GM12874 (cell line): ENCODE results near the gene ZSCAN22.

Experiments
- TF ChIP-seq, protein P1 (sequence below): IDR thresholded peaks from 2 replicates; pipeline ENCODE4 v1.5.1; 2011; ENCODE audit warnings: low read depth, mild to moderate bottlenecking, control low read depth, low read length, moderate library complexity; ENCODE audit not compliant: insufficient read depth

The ZSCAN22 gene

DNA sequence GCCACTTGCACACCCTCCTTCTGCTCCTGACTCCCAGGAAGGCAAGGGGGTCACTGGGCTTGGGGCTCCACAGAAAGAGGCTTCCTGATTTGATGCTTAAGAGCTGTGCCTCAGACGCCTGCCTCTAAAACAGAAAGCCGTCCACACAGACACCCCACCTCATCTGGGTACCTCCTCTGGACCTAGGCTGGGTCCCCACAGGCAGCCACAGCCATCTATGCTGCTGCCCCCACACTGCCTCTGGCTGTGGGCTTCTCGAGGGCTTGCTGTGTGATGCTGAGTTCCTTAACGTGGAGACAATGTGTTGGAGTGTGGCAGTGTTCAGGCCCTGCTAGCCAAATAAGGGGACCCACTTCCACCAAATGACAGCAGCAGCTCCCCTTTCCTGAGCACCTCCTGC is 8.5 kb upstream of the ZSCAN22 start:
- TF ChIP-seq, protein P1, sequence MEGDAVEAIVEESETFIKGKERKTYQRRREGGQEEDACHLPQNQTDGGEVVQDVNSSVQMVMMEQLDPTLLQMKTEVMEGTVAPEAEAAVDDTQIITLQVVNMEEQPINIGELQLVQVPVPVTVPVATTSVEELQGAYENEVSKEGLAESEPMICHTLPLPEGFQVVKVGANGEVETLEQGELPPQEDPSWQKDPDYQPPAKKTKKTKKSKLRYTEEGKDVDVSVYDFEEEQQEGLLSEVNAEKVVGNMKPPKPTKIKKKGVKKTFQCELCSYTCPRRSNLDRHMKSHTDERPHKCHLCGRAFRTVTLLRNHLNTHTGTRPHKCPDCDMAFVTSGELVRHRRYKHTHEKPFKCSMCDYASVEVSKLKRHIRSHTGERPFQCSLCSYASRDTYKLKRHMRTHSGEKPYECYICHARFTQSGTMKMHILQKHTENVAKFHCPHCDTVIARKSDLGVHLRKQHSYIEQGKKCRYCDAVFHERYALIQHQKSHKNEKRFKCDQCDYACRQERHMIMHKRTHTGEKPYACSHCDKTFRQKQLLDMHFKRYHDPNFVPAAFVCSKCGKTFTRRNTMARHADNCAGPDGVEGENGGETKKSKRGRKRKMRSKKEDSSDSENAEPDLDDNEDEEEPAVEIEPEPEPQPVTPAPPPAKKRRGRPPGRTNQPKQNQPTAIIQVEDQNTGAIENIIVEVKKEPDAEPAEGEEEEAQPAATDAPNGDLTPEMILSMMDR = no peak

DNA sequence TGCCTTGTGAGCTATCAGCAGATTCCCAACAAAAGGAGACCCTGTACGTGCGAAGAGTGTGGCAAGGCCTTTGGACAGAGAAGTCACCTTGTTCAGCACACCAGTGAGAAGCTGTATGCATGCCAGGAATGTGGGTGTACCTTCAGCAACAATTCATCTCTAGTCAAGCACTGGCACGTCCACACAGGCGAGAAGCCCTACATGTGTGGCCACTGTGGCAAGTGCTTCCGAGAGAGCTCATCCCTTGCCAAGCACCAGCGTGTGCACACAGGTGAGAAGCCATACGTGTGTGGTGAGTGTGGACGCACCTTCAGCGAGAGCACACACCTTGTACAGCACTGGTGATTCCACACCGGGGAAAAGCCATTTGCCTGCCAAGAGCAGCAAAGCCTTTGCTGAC is 7.6 kb upstream of the ZSCAN22 start:
- TF ChIP-seq, protein P1 = no peak

DNA sequence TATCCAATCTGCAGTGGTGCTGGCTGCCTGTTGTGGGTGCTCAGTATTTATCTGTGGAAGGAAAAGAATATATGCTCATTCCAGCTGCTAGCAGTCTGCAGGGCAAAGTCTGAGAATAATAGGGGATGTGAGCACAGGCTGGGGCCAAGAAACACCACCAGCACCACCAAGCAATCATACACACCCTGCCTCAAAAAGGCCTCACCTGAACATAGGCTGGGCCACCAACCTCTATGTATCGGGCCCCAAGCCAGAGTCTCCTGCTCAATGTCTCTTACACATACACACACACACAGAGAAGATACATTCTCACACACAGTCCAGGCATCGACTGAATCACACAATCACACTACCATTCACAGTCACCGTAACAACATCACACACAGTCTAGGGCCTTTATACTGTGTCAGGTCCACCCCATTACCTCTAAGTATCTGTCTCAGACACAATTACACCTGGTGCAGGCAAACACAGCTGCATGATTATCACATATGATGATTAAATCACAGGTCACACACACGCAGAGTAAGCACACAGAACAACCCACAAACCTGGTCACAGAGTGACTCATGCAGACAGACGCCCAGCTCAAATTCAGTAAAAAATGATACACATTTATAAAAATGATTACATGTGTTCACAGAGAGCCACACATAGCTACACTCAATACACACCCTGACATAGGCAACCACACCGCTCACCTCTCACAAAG is 1.3 kb upstream of the ZSCAN22 start:
- TF ChIP-seq, protein P1 = no peak

DNA sequence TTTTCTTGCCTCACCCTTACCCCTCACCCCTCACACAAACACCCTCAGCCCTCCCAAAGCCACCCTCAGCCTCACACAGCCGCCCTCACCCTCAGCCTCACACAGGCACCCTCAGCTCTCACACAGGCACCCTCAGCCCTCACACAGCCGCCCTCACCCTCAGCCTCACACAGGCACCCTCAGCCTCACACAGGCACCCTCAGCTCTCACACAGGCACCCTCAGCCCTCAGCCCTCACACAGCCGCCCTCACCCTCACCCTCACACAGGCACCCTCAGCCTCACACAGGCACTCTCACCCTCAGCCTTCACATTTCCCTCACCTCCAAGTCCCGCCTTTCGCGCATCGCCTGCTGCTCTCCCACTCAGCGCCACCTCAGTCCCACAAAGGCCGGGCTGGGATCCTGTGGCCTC is 287 bp upstream of the ZSCAN22 start:
- TF ChIP-seq, protein P1 = no peak

DNA sequence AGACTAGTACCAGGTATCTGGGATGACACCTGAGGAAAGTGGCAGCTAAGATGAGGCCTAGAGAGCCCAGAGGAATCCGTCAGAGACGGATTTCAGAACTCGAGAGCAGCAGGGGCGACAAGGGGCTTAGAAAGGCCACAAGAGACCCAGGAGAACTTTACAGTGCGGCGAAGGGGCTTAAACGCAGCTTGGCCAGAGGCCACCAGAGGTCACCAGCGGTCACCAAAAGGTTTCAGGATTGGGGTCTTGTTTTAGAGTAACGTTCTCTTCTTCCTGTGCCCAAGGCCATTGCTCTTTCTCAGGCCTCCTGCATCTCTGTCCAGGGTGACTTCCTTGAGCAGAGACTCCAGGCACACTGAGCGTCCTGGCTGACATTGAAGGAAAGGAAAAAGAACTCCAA is 2.2 kb downstream of the ZSCAN22 start:
- TF ChIP-seq, protein P1 = peak; percentile 49

DNA sequence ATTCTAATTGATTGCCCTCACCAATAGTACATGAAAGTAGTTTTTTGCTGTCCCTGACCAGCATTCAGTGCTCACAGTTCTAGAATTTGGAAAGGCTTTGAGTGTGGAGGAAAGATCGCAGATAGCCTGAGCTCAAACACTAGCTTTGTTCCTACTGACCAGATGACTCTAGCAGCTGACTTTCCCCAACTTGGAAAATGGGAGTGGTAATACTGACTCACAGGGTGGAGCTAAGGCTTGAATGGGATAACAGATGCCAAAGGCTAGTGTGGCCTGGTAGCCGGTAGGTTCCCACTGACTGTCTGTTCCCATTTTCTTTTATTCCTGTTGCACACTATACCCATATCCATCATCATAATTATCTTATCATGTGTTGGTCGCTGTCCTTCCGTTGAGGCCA is 3.7 kb downstream of the ZSCAN22 start:
- TF ChIP-seq, protein P1 = no peak

DNA sequence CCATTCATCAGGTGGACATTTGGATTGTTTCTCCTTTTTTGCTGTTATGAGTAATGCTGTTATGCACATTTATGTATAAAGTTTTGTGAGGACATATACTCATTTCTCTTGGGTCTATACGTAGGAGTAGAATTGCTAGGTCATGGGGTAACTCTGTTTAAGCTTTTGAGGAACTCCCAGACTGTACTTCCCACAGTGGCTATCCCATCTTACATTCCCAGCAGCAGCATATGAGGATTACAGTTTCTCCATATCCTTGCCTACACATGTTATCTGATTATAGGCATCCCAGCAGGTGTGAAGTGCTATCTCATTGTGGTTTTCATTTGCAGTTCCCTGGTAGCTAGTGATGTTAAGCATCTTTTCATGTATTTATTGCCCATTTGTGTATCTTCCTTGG is 5.9 kb downstream of the ZSCAN22 start:
- TF ChIP-seq, protein P1 = no peak
